DMS53 treated with DMSO at 0.1 percent for 48 hours (cell line): ENCODE measurements around the gene LMO2.
"Not testable (repeated sequence)": the region's sequence is repeated elsewhere in the genome, so short reads cannot be mapped to it uniquely, and the experiment has no call there.

Source experiments
- DNase-seq: peaks from one replicate; lab custom pipeline; 2025; ENCODE audit not compliant: unreplicated experiment; lab: John Stamatoyannopoulos, UW

The LMO2 gene

DNA sequence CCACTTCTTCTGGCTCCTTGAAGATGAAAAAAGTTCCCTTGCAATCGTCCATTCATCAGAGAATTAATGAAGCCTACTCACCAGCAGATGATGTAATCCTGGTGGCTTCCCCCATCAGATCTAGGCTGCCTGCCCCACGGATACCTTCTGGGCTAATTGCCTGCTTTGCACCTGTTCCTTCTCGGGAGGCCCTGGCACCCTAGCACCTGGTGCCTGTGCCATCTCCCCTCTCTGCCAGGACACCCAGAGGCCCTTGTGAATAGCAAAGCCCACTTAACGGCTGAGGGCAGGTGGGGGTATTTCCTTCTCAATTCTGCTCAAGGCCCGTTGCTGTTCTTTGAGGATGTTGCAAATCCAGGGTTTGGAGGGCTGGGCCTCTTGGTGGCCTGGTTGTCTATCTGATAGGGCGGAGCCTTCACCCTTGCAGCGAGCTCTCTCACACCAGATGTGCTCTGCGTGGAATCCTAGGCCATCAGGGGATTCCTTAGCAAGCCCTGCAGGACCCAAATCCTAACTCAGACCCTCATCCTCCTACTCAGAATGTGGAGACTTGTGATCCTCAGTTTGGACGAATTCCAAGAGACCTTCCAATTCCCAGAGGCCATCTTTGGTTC, at the start of gene LMO2:
Gene LMO2 (minus strand): TSS at position 363 of the 614 bp plus-strand sequence. CDS start 22,360 bp downstream, outside the sequence.
- DNase-seq: no peak

DNA sequence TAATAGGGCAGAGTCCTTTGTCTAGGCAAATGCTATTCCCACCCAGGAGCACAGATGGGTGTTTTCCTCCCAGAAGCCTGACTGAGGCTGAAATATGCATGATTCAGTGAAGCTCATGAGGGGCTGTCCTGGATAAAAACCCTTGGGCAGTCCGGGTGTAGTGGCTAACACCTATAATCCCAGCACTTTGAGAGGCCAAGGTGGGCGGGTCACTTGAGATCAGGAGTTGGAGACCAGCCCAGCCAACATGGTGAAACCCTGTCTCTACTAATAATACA, 48.6 kb upstream of the LMO2 start:
- DNase-seq: no peak

DNA sequence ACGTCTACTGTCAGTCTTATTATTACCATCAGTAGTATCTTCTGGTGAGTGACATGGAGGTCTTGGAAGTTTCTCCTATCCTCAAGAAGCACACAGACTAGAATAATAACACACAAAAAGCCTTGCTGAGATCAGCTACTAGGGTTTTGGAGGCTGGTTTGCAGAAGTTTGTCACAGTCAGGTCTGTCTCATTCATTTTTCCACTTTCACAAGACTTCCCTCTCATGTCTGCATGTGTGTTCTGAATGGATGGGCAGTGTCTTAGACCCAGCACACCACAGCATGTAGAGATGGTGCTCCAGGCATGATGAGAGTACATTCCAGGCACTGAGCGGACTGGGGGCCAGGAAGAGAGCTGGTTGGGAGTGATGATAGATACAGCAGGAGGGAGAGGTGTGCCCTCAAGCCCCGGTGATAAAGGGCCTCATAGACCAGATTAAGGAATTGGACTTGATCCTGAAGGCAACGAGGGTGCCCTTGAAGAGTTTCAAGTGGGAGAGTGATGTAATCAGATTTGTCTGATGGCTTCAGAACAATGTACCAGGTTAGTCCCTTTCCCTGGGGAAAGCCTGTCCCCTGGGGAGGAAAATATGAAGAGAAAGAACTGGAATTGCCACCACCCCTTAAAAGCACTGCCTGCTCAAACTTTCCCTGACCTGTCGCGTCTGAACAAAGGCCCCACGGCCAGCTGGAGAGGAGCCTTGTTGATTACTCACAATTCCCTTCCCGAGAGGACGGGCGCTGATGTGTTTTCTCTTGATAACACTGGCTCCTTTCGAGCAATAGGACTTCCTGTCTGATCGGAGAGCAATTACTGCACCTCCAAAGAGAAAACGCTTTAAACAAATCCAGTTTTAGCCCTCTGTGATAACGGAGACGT, 45.1 kb upstream of the LMO2 start:
- no peak for DNase-seq

DNA sequence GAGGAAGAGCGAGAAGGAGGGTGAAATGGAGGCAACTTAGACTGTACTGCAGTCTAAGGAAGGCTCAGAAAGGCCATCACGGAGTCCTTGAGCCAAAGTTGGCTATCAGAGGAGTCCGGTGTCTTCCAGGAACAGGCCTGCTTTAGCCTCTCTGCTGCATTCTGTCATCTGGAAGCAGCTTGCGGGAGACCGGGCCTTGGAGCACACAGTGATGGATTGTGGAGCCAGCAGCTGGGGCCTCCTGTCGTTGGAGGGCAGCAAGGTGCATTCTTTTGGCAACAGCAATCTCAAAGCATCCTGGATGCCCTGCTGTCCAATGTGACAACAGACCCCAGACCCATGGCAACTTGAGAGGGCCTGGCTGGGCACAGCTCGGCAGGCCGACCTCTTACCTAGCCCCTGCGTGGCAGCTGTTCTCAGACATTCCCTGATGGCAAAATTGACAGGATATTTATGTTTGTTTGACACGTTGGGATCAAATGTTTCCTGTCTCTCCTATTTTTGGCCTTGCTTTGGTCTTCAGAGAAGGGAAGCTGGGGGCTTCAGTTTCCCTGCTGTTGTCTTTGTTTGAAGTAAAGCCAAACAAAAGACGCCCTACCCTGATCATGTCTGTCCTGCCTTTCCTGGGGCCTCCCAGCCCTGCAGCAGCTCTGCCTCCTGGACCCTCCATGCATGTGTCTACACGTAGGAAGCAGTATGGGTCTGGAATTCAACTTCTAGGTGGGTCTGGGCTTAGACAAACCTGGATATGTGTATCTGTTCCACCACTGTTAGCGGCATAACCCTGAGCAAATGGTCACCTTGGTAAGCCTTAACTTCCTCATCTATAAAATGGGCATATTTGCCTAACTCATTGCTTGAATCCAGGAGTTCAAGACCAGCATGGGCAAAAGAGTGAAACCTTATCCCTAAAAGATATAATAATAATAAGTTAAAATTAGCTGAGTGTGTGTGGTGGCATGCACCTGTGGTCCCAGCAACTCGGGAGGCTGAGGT, 43.9 kb upstream of the LMO2 start:
- no peak for DNase-seq

DNA sequence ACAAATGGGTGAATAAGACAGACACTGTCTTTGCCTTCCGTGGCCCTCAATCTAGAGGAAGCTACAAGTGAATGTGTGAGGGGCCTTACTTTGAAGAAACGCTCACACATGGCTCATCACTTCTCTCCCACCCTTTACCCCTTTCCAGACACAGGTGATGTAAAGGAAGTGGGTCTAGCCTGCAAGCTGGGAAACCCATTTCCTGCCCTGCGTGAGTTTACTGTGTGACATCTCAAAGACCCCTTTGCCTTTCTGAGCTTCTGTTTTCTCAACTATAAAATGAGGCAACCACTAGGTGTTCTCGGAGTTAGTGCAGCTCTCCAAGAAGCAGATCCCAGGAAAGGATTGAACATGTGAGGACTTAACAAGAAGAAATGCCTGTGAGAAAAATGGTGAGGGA, 43.1 kb upstream of the LMO2 start:
- no peak for DNase-seq

DNA sequence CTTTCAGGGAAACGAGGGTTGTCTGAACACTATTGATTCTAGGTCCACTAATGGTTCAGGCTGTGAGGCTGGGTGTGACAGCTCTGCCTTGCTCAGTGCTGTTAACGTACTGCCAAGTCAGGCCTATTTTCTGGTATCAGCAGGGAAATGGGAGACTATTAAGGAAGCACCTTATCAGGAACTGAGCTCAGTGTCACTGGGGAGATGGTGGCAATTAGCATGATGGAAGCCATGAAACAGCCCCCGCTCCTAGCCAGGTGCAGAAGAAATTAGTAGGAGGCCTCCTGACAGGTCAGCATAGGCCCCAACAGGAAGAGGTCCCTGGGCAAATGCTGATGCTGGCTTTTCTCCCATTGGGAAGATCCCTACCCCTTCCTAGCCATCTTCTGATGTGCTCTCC, 42.6 kb upstream of the LMO2 start:
- no peak for DNase-seq

DNA sequence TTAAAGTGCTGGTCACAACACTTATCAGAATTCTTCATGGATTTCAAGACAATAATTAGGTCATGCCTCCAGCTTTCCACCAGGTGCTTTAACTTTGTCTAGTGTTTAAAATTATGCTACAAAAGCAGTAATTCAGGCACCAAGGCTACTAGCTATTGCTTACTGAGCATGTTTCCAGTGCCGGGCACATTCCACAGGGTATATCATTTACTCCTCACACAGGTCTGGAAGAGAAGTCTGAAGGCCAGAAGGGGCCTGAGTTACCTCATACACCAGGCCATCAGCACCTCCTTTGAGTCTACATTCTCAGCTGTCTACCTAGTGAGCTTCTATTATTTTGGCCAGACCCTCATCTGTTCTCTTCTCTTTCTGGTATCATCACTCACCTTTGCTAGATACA, 41.7 kb upstream of the LMO2 start:
- no peak for DNase-seq

DNA sequence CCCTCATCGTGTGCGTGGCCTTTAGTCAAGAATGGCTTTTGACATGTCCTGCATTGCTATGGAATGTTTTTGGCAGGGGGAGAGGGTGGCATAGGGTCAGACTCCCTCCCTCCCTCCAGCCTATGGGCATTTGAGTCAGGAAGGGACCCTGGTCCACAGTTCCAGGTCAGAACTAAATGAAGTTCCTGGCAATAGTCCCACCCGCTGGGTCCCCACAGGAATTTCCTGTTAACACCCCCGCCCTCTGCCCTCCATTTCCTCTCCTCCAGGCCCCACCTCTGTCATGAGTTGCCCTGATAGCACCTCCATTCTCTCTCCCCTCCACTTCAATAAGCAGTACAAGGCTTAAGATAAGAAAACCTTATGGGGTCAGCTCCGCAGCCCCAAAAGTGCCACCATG, 40.8 kb upstream of the LMO2 start:
- DNase-seq: no peak

DNA sequence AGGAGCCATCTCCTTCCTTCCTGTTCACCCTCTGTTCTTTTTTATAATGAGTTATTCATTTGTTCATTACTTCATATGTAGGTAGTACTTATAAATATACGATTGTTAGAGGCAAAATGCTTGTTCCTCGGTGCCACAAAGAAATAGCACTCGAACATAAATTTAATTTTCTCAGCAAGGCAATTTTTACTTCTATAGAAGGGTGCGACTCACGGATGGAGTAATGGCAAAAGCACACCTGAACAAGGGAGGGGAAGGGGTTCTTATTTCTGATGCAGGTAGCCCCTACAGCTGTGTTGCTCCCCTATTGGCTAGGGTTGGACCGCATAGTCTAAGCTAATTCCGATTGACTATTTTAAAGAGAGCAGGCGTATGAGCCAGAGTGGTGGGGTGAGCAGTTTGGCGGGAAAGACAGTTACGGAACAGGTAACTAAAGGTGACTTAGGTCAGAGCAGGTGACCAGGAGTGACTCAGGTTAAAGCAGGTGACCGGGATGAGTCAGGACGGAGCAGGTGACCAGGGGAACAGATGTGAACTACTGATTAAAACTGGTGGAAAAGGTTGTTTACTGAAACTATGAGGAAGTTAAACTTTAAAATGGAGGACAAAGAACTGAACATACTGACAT, 40.0 kb upstream of the LMO2 start:
- not testable (repeated sequence) for DNase-seq

DNA sequence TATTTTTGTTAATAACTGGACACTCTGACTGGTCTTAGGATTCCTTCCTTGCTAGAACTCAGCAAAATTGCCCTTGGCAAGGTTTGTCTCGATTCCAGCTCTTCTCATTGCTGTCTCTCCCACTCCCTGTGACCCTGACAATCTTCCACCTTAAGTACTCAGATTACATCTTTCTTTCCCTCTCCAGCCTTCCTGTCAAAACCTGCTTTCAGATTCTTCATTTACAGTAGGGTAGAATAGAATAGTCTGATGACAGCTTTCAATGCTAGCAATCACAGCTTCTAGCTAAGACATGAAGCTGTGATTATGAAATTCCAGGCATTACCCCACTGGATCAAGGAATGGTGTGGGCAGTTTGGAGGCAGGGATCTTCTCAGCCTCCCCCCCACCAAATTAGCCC, 39.2 kb upstream of the LMO2 start:
- no peak for DNase-seq

DNA sequence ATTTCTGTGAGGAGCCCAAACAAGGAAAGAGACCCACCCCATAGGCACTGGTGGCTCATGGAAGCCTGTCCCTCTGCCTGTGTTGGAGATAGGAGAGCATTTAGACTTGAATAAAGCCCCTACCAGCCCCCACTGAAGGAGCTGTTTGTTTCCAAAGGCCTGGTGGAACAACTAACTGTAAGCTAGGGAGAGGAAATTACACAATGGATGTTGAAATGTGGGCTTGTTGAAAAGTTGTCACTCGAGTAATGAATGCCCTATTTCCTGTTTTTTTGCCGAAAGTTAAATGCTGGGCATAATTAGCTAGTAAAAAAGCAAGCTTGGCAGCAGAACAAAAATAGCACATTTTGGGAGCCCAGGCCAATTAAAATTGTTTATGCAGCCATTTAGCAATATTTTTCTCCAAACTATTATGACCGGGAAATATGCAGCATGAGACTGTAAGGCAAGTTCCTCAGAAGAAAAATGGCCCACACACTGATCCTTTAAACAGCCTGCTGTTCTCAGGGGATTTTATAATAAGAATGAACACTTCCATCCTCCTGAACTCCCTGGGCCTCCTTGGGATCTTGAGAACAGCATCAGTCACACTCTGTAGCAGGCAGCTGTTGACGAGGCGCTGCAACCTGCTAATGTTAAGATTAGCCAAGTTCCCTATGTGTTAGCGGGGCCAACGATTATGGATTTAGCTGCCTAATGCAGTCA, 38.6 kb upstream of the LMO2 start:
- DNase-seq: no peak

DNA sequence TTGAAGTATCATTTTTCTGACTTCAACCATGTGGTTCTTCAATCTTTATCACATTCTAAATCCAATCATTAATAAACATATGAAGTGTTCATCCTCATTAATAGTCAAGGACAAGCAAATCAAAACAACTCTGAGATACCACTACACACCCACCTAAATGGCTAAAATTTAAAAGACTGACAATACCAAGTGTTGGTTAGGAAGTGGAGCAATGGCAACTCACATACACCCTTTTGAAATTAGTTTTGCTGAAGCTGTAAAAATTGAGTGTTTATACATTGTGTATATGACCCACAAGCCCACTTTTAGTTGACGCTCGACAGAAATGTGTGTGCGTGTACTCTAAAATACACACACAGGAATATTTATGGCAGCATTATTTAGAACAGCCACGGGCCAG, 36.7 kb upstream of the LMO2 start:
- DNase-seq: no peak

DNA sequence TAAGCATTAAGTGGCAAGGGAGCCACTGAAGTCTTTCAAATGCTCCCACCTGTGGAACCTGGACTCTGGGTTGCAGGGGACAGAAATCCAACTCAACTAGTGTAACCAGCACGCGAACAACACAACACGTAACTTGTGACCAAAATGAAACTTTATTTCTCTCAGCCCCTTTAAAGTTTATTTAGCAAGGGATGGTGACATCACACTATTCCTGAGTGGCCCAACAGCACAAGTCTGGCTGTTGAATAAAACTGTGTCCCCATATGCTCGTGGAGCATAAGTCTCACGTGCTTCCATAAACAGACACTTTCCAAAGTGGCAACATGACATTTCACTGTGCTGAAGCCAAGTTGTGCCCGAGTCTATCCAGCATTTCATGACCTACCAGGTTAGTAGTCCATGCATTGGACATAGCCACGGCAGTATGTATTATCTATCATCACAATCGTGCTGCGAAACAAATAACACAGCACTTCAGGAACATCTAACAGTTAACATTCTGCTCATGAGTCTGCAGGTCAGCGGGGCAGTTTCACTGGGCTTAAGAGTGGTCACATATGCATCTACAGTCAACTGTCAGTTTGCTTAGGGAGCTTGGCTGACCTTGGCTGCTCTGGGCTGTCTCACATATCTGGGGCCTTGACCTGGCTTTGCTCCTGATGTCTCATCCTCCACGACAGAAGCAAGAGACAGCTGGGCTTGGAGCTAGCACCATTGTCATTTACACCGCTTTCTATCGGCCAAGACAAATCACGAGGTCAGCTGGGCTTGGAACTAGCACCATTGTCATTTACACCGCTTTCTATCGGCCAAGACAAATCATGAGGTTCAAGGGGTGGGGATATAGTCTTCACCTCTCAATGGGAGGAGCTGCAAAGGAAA, 35.0 kb upstream of the LMO2 start:
- no peak for DNase-seq

DNA sequence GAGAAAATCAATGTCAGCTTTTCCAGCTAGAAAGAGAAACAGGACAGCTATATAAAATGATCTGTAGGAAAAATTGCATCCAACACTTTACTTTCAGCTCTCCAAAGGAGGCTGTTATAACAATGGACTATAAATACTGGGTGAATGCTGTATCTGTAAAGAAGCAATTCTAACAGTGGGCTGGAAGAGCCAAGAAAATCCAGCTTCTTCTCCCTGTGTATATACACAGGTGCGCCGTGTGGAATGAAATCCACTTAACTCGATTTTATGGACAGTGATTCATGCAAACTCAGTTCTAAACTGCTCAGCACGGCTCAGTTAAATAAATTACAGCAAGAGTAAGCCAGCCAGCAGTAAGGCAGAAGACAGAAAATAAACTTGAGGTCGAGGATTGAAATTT, 32.5 kb upstream of the LMO2 start:
- no peak for DNase-seq

DNA sequence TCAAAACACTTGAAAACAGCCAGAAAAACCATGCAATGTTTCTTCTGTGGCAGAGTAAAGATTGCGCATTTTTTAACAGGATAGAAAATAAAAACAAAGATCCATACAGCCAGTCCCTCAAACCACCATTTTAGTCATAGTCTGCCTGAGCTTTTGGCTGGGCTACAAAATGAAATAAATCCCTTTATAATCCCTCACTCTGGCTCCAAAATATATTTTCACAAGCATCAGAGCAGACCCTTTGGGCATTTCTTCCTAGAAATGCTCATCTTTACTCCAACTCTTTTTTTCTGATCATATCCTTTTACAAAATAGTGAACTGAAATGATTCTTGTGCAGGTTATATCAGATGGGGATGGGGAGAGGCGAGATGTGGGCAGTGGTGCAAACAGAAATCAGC, 31.8 kb upstream of the LMO2 start:
- DNase-seq: no peak

DNA sequence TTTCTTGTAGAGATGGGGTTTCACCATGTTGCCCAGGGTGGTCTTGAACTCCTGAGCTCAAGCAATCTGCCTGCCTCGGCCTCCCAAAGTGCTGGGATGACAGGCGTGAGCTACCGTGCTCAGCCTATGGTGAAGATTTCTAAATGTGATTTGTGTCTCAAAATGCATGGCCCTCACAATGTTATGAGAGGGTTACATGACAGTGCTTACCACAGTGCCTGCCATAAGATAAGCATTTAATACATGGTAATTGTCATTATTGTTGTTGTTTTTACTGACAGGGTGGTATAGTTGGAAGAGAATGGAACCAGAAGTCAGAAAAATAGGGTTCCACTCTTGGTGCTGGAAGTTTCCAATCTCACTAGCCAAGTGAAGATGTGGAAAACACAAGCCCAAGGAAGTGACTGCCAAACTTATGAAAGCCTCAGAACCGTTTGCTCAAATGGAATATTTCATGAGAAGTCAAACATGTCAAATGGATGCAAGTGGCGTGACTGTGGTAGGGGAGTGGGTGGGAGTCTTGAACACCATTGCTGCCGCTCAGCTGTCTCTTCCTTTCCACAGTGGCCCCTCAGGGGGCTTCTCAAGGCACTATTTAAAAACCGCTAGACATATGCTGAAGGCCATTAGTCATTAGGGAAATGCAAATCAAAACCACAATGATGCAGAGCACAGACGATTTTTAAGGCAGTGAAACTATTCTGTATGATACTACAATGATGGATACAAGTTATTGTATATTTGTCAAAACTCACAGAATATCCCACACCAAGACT, 29.1 kb upstream of the LMO2 start:
- DNase-seq: no peak

DNA sequence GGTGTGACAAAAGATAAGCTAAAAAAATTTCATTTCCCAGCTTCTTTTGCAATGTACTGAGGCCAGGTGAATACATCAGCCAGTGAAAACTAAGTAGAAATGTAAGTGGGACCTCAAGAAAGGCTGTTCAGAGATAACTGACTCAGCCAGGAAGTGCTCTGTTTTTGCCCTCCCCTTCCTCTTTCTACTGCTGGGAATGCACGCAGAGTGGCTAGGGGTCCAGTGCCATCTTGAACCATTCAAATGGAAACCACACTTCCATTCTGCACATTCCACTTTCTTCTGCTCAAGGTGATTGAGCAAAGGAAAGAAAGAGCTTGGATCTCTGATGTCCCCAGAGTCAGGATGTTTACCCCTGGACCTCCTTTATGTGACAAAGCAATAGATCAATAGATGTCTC, 27.8 kb upstream of the LMO2 start:
- DNase-seq: no peak

DNA sequence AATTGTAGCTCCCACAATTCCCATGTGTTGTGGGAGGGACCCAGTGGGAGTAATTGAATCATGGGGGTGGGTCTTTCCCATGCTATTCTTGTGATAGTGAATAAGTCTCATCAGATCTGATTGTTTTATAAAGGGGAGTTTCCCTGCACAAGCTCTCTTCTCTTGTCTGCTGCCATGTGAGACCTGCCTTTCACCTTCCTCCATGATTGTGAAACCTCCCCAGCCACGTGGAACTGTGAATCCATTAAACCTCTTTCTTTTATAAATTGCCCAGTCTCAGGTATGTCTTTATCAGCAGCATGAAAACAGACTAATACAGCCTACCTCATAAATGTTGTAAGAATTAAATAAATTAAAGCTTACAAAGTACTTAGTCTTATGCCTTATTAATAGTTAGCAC, 25.5 kb upstream of the LMO2 start:
- not testable (repeated sequence) for DNase-seq

DNA sequence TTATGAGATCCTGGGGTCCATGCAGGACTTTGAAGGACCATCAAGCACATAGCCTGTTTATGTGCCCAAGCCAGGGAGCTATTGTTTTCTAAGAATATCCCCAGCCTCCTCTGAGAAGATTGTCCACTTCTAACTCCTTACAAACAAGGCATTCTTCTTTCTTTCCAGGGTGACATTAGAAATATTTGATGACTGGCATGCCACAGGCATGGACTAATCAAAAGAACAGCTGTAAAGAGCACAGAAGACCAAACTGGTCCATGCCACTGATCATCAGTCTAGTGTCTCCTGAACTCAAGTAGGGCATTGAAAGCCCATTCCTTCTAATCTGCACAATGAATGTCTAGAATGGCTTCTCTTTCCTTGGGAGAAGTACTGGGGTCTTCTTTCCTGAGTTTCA, 24.9 kb upstream of the LMO2 start:
- no peak for DNase-seq
